GM18909 (cell line): Measurements from ENCODE around the gene MAGEA2.
"Not testable (repeated sequence)": the region's sequence is repeated elsewhere in the genome, so short reads cannot be mapped to it uniquely, and the experiment has no call there.

Source experiments
- ATAC-seq: cut with Tn5 transposase; IDR thresholded peaks from one replicate; pipeline ENCODE4 v1.9.1; 2021; ENCODE audit warnings: mild to moderate bottlenecking; ENCODE audit not compliant: unreplicated experiment, poor library complexity

Gene MAGEA2

DNA sequence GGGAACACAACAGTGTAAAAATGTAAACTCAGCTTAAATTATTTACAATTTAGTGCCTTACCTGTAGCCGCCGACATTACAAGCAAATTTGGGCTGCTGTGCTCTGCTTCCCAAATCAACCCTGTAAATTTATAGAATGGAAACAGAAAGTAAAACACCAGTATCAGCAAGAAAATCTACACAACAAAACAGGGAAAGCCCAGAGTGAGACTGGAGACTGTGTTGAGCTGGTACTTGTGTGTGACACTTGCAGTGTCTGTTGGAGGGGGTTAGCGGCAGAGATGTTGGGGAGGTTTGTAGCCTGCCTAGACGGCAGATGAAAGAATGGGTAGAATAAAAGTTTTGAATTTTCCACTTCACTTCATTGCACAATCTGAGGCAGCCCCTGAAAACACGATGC is 40.4 kb downstream of the MAGEA2 start:
- ATAC-seq: not testable (repeated sequence)

GRCh38 chrX:152709173-152709572 is 44.5 kb downstream of the MAGEA2 start, which contains the start of gene CSAG2:
Gene CSAG2 (minus strand): TSS chrX:152709273. CDS start chrX:152709112, 161 bp downstream.
- ATAC-seq: not testable (repeated sequence)

DNA sequence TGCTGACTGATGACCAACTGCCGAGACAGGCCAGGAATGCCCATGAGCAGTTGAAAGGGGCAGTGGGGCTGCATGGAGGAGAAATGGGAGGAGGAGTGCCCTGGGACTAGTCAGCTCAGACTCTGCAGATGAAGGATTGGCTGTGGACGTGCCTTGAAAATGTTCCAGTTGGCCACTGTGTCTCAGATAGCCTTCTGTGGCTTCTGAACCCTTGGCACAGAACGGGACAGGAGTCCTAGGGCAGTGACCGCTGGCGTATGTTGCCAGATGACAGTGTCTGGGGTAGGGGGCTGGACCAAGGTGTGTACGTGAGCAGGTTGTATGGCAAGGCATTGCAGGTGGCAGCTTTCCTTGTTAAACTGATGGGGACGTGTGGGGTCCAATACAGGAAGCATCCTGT is 47.1 kb downstream of the MAGEA2 start:
- not testable (repeated sequence) for ATAC-seq

DNA sequence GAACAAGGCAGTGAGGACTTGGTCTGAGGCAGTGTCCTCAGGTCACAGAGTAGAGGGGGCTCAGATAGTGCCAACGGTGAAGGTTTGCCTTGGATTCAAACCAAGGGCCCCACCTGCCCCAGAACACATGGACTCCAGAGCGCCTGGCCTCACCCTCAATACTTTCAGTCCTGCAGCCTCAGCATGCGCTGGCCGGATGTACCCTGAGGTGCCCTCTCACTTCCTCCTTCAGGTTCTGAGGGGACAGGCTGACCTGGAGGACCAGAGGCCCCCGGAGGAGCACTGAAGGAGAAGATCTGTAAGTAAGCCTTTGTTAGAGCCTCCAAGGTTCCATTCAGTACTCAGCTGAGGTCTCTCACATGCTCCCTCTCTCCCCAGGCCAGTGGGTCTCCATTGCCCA is 53.3 kb downstream of the MAGEA2 start:
- not testable (repeated sequence) for ATAC-seq
